Gastroesophageal sphincter (tissue), 3 donors: ENCODE measurements around the gene INO80C.

ENCODE experiments used
- CTCF ChIP-seq, 4 experiments: fragments of 200-600 bp in 2 of 4; fragments of 450-650 bp in 2 of 4; sonication (generic) in 1 of 4; IDR thresholded peaks; one replicate each; pipeline ENCODE4 v1.5.1; 2017 to 2019; ENCODE audit warnings: antibody characterized with exemption in 4 of 4, mild to moderate bottlenecking in 2 of 4, moderate library complexity in 2 of 4
- POLR2A ChIP-seq, 2 donors: fragments of 450-650 bp; IDR thresholded peaks; one replicate each; pipeline ENCODE4 v1.6.1; 2017; ENCODE audit warnings: antibody characterized with exemption in 2 of 2, mild to moderate bottlenecking in 2 of 2, moderate library complexity in 1 of 2
- POLR2AphosphoS5 ChIP-seq: sonication (generic); formaldehyde crosslinking; IDR thresholded peaks from one replicate; pipeline ENCODE4 v1.6.1; 2017; ENCODE audit warnings: antibody characterized with exemption

- TF ChIP-seq CTCF (IDR thresholded peaks at IDR 0.05) = no peak
- no peak for TF ChIP-seq POLR2A (IDR thresholded peaks at IDR 0.05)
- no peak for TF ChIP-seq POLR2AphosphoS5
Measured at GRCh38 chr18:35494251-35495220, 3.2 kb downstream of the INO80C start.
